HEK293 (cell line): ENCODE data around the gene GALNT8.

Experiments used
- ELK4 ChIP-seq: IDR thresholded peaks from 2 replicates; pipeline ENCODE4 v1.6.1; 2011; ENCODE audit warnings: mild to moderate bottlenecking, low read depth, low read length, borderline replicate concordance
- FEZF1 ChIP-seq: fragments of 450-650 bp; formaldehyde crosslinking; IDR thresholded peaks from 2 replicates; pipeline ENCODE4 v1.5.1; 2016; ENCODE audit warnings: missing biosample characterization, missing genetic modification characterization
- GLI2 ChIP-seq: fragments of 450-650 bp; formaldehyde crosslinking; IDR thresholded peaks from 2 replicates; pipeline ENCODE4; 2017; ENCODE audit warnings: missing biosample characterization, missing genetic modification characterization, low read depth, borderline replicate concordance
- GLI4 ChIP-seq: fragments of 450-650 bp; formaldehyde crosslinking; IDR thresholded peaks from 2 replicates; pipeline ENCODE4 v1.5.1; 2016; ENCODE audit warnings: missing biosample characterization, missing genetic modification characterization
- HOXA7 ChIP-seq: sonication (generic); formaldehyde crosslinking; IDR thresholded peaks from 2 replicates; pipeline ENCODE4 v1.8.1; 2022; ENCODE audit warnings: missing genetic modification reagents, borderline replicate concordance
- HOXD13 ChIP-seq: sonication (generic); formaldehyde crosslinking; IDR thresholded peaks from 2 replicates; pipeline ENCODE4 v1.8.0; 2022; ENCODE audit warnings: missing genetic modification reagents, borderline replicate concordance
- KLF7 ChIP-seq: fragments of 450-650 bp; formaldehyde crosslinking; IDR thresholded peaks from 2 replicates; pipeline ENCODE4 v1.5.1; 2016; ENCODE audit warnings: missing biosample characterization, missing genetic modification characterization, borderline replicate concordance
- KLF8 ChIP-seq: fragments of 450-650 bp; formaldehyde crosslinking; IDR thresholded peaks from 2 replicates; pipeline ENCODE4 v1.5.1; 2016; ENCODE audit warnings: missing biosample characterization, missing genetic modification characterization
- PATZ1 ChIP-seq: fragments of 450-650 bp; formaldehyde crosslinking; IDR thresholded peaks from 2 replicates; pipeline ENCODE4 v1.5.1; 2016; ENCODE audit warnings: missing biosample characterization, missing genetic modification characterization
- PRDM6 ChIP-seq: fragments of 450-650 bp; formaldehyde crosslinking; IDR thresholded peaks from 2 replicates; pipeline ENCODE4 v1.5.1; 2017; ENCODE audit warnings: missing biosample characterization, missing genetic modification characterization
- SALL2 ChIP-seq: fragments of 450-650 bp; formaldehyde crosslinking; IDR thresholded peaks from 2 replicates; pipeline ENCODE4 v1.5.0; 2017; ENCODE audit warnings: missing biosample characterization, mild to moderate bottlenecking, missing genetic modification characterization, borderline replicate concordance
- SCRT1 ChIP-seq: fragments of 450-650 bp; formaldehyde crosslinking; IDR thresholded peaks from 2 replicates; pipeline ENCODE4 v1.5.1; 2016; ENCODE audit warnings: missing biosample characterization, missing genetic modification characterization, borderline replicate concordance
- WT1 ChIP-seq: fragments of 450-650 bp; formaldehyde crosslinking; IDR thresholded peaks from 2 replicates; pipeline ENCODE4 v1.5.1; 2016; ENCODE audit warnings: missing biosample characterization, missing genetic modification characterization
- ZFHX2 ChIP-seq: fragments of 450-650 bp; formaldehyde crosslinking; conservative IDR thresholded peaks from 2 replicates; pipeline ENCODE4 v1.5.1; 2016; ENCODE audit warnings: missing biosample characterization, missing genetic modification characterization
- ZNF112 ChIP-seq: fragments of 450-650 bp; formaldehyde crosslinking; IDR thresholded peaks from 2 replicates; pipeline ENCODE4 v1.5.0; 2017; ENCODE audit warnings: missing biosample characterization, missing genetic modification characterization
- ZNF133 ChIP-seq: fragments of 450-650 bp; formaldehyde crosslinking; IDR thresholded peaks from 2 replicates; pipeline ENCODE4 v1.5.1; 2016; ENCODE audit warnings: missing biosample characterization, missing genetic modification characterization
- ZNF155 ChIP-seq: fragments of 450-650 bp; formaldehyde crosslinking; IDR thresholded peaks from 2 replicates; pipeline ENCODE4 v1.5.1; 2016; ENCODE audit warnings: missing biosample characterization, missing genetic modification characterization
- ZNF19 ChIP-seq: fragments of 450-650 bp; formaldehyde crosslinking; IDR thresholded peaks from 2 replicates; pipeline ENCODE4; 2016; ENCODE audit warnings: missing biosample characterization, missing genetic modification characterization, low read depth
- ZNF214 ChIP-seq: fragments of 450-650 bp; formaldehyde crosslinking; IDR thresholded peaks from 2 replicates; pipeline ENCODE4 v1.5.1; 2017; ENCODE audit warnings: missing biosample characterization, mild to moderate bottlenecking, missing genetic modification characterization, borderline replicate concordance
- ZNF24 ChIP-seq: fragments of 450-650 bp; formaldehyde crosslinking; IDR thresholded peaks from 2 replicates; pipeline ENCODE4 v1.5.1; 2016; ENCODE audit warnings: missing biosample characterization, missing genetic modification characterization
- ZNF292 ChIP-seq: fragments of 450-650 bp; formaldehyde crosslinking; IDR thresholded peaks from 2 replicates; pipeline ENCODE4 v1.5.1; 2016; ENCODE audit warnings: low read depth, missing biosample characterization, missing genetic modification characterization, borderline replicate concordance
- ZNF341 ChIP-seq: fragments of 450-650 bp; formaldehyde crosslinking; IDR thresholded peaks from 2 replicates; pipeline ENCODE4; 2016; ENCODE audit warnings: low read depth, missing biosample characterization, missing genetic modification characterization
- ZNF391 ChIP-seq: fragments of 450-650 bp; formaldehyde crosslinking; IDR thresholded peaks from 2 replicates; pipeline ENCODE4 v1.5.1; 2016; ENCODE audit warnings: low read depth, missing biosample characterization, missing genetic modification characterization, borderline replicate concordance
- ZNF473 ChIP-seq: fragments of 450-650 bp; formaldehyde crosslinking; IDR thresholded peaks from 2 replicates; pipeline ENCODE4 v1.5.1; 2017; ENCODE audit warnings: missing biosample characterization, missing genetic modification characterization
- ZNF48 ChIP-seq: fragments of 450-650 bp; formaldehyde crosslinking; IDR thresholded peaks from 2 replicates; pipeline ENCODE4 v1.5.1; 2016; ENCODE audit warnings: missing biosample characterization, missing genetic modification characterization
- ZNF510 ChIP-seq: fragments of 450-650 bp; formaldehyde crosslinking; IDR thresholded peaks from 2 replicates; pipeline ENCODE4 v1.5.1; 2018; ENCODE audit warnings: mild to moderate bottlenecking, missing genetic modification characterization, missing biosample characterization; ENCODE audit not compliant: insufficient replicate concordance
- ZNF549 ChIP-seq: fragments of 450-650 bp; IDR thresholded peaks from 2 replicates; pipeline ENCODE4 v1.5.1; 2018; ENCODE audit warnings: missing biosample characterization, missing genetic modification characterization, mild to moderate bottlenecking, inconsistent platforms, moderate library complexity
- ZNF558 ChIP-seq: fragments of 450-650 bp; formaldehyde crosslinking; IDR thresholded peaks from 2 replicates; pipeline ENCODE4 v1.5.1; 2016; ENCODE audit warnings: missing biosample characterization, missing genetic modification characterization
- ZNF623 ChIP-seq: fragments of 450-650 bp; formaldehyde crosslinking; IDR thresholded peaks from 2 replicates; pipeline ENCODE4 v1.5.1; 2016; ENCODE audit warnings: missing biosample characterization, missing genetic modification characterization
- ZNF660 ChIP-seq: fragments of 450-650 bp; IDR thresholded peaks from 2 replicates; pipeline ENCODE4 v1.5.1; 2018; ENCODE audit warnings: missing biosample characterization, mild to moderate bottlenecking, missing genetic modification characterization
- ZSCAN23 ChIP-seq: fragments of 450-650 bp; formaldehyde crosslinking; IDR thresholded peaks from 2 replicates; pipeline ENCODE4 v1.5.1; 2016; ENCODE audit warnings: missing biosample characterization, missing genetic modification characterization
- TF ChIP-seq, protein P1 (sequence below): fragments of 450-650 bp; formaldehyde crosslinking; IDR thresholded peaks from 2 replicates; pipeline ENCODE4 v1.5.1; 2016; ENCODE audit warnings: missing biosample characterization, missing genetic modification characterization

The GALNT8 gene

DNA sequence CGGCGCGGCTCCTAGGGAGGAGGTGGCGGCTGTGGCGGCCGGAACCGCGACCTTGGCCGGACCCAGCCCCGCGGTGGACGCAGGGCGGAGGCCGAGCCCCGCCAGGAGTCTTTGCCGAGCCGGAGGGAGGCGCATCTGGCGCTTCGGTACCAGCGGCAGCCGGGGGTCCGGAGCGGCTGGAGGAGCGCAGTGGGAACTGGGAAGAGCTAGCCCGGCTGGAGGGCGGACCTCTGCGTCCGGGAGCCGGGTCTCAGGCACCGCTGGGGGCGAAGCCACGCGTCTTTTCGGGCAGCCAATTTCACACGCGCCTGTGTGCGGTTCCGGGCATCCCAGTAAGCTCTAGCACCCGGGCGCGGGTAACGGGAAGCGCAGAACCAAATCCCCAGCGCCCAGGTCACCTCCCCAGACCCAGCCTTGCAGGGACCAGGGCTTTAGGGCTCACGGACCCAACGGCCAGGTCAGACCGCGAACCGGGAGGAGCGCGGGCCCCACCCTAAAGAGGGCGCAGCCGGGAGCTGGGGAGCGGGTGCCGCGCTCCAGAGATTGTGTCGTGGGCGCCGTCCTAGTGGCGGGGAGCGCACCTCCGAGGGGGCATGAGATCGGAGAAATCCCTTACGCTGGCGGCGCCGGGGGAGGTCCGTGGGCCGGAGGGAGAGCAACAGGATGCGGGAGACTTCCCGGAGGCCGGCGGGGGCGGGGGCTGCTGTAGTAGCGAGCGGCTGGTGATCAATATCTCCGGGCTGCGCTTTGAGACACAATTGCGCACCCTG is 89.4 kb downstream of the GALNT8 start (continued):
- no peak for TF ChIP-seq ZNF214 (tag by site-specific recombination)
- no peak for TF ChIP-seq ZNF473 (tag by site-specific recombination)
- TF ChIP-seq PATZ1 (tag by site-specific recombination): peak; percentile 58
- no peak for TF ChIP-seq ZNF133 (tag by site-specific recombination)
- TF ChIP-seq HOXD13 (CRISPR knock-in tag): no peak
- TF ChIP-seq ZNF510 (tag by site-specific recombination): no peak
- TF ChIP-seq ZNF660 (tag by site-specific recombination): no peak
- TF ChIP-seq ZFHX2: peak; percentile 73
- TF ChIP-seq KLF8 (tag by site-specific recombination): no peak
- no peak for TF ChIP-seq GLI4 (tag by site-specific recombination)
- no peak for TF ChIP-seq PRDM6 (tag by site-specific recombination)
- no peak for TF ChIP-seq FEZF1 (tag by site-specific recombination)
- no peak for TF ChIP-seq ZNF391
- no peak for TF ChIP-seq ZNF155 (tag by site-specific recombination)
- no peak for TF ChIP-seq ZNF48
- peak; percentile 82 for TF ChIP-seq ZNF341
- TF ChIP-seq SALL2 (tag by site-specific recombination): no peak
- TF ChIP-seq HOXA7 (CRISPR knock-in tag): no peak
- no peak for TF ChIP-seq ELK4
- no peak for TF ChIP-seq SCRT1 (tag by site-specific recombination)
- TF ChIP-seq ZNF558 (tag by site-specific recombination): no peak
- TF ChIP-seq GLI2 (tag by site-specific recombination): no peak
- TF ChIP-seq WT1: no peak
- no peak for TF ChIP-seq ZNF549 (tag by site-specific recombination)
- TF ChIP-seq ZNF24: no peak
- TF ChIP-seq ZNF112: no peak
- TF ChIP-seq ZNF292 (tag by site-specific recombination): no peak
- TF ChIP-seq ZNF19: no peak
- no peak for TF ChIP-seq ZNF623
- no peak for TF ChIP-seq ZSCAN23 (tag by site-specific recombination)
- TF ChIP-seq KLF7 (tag by site-specific recombination): 0 out of 2 replicates have a peak, but pooled peaks have one; percentile 66
- TF ChIP-seq, protein P1, sequence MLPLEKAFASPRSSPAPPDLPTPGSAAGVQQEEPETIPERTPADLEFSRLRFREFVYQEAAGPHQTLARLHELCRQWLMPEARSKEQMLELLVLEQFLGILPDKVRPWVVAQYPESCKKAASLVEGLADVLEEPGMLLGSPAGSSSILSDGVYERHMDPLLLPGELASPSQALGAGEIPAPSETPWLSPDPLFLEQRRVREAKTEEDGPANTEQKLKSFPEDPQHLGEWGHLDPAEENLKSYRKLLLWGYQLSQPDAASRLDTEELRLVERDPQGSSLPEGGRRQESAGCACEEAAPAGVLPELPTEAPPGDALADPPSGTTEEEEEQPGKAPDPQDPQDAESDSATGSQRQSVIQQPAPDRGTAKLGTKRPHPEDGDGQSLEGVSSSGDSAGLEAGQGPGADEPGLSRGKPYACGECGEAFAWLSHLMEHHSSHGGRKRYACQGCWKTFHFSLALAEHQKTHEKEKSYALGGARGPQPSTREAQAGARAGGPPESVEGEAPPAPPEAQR: no peak
